Nephron (organoid): ENCODE measurements around the gene CDKL1.

ENCODE experiments used
- H3K27ac Mint-ChIP-seq, 3 experiments: 2 replicates each; pipeline ENCODE4 v1.8.0; 2020; ENCODE audit warnings: mixed read lengths in 3 of 3, mild to moderate bottlenecking in 2 of 3, moderate library complexity in 1 of 3
- H3K27me3 Mint-ChIP-seq: 2 replicates; pipeline ENCODE4 v1.8.0; 2021; ENCODE audit warnings: low read depth, mild to moderate bottlenecking, moderate library complexity, mixed read lengths
- H3K36me3 Mint-ChIP-seq: 2 replicates; pipeline ENCODE4 v1.8.0; 2020; ENCODE audit warnings: low read depth, mixed read lengths
- H3K4me1 Mint-ChIP-seq: 2 replicates; pipeline ENCODE4 v1.8.0; 2020; ENCODE audit warnings: mixed read lengths
- H3K4me3 Mint-ChIP-seq, 3 experiments: 2 replicates each; pipeline ENCODE4 v1.8.0; 2020; ENCODE audit warnings: mild to moderate bottlenecking in 3 of 3, mixed read lengths in 3 of 3, moderate library complexity in 2 of 3
- H3K9me3 Mint-ChIP-seq: 2 replicates; pipeline ENCODE4 v1.8.0; 2020; ENCODE audit warnings: mixed read lengths
- TF ChIP-seq, protein P1 (sequence below), 3 experiments: fragments of 200-600 bp; sonication (generic); IDR thresholded peaks; one replicate each; pipeline ENCODE4 v1.5.0; 2021; ENCODE audit warnings: antibody characterized with exemption in 3 of 3; ENCODE audit not compliant: unreplicated experiment in 3 of 3

CDKL1 gene

GRCh38 chr14:50344876-50345563 lies 51.7 kb downstream of the CDKL1 start:
- Mint-ChIP-seq H3K27me3 (no peaks in the 10 kb centered on the region), H3K9me3 (no peaks in the 10 kb centered on the region), H3K27ac (peak overlapping the region; percentile 62 to 87 (median 70)), H3K4me1 (peaks cover 53% of the 10 kb centered on the region), H3K36me3 (no peaks in the 10 kb centered on the region), H3K4me3 (peak overlapping the region in 1 of 3 experiments; percentile 35)
- TF ChIP-seq, protein P1, sequence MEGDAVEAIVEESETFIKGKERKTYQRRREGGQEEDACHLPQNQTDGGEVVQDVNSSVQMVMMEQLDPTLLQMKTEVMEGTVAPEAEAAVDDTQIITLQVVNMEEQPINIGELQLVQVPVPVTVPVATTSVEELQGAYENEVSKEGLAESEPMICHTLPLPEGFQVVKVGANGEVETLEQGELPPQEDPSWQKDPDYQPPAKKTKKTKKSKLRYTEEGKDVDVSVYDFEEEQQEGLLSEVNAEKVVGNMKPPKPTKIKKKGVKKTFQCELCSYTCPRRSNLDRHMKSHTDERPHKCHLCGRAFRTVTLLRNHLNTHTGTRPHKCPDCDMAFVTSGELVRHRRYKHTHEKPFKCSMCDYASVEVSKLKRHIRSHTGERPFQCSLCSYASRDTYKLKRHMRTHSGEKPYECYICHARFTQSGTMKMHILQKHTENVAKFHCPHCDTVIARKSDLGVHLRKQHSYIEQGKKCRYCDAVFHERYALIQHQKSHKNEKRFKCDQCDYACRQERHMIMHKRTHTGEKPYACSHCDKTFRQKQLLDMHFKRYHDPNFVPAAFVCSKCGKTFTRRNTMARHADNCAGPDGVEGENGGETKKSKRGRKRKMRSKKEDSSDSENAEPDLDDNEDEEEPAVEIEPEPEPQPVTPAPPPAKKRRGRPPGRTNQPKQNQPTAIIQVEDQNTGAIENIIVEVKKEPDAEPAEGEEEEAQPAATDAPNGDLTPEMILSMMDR (IDR thresholded peaks at IDR 0.05; ENCODE audit: unreplicated experiment in 3 of 3), result no peak

DNA sequence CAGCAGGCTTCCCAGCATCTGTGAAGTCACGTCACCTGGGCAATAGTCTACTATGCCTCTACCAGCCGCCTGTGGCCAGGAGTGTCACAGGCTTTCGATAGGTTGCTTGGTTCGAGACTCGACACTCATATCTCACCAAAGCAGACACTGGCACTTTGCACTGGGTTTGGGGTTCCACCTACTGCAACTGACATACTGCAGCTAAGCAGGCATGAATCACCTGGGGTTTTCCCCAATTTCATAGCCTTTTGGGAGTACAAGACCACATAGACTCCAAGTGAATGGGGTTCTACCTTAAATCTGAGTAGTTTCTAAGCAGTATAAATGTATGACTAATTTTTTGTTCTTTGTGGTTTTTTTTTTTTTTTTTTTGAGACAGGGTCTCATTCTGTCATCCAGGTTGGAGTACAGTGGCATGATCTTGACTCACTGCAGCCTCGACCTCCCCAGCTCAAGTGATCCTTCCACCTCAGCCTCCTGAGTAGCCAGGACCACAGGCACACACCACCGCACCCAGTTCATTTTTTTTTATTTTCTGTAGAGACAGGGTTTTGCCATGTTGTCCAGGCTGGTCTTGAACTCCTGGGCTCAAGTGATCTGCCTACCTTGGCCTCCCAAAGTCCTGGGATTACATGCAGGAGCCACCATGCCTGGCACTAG lies 52.4 kb downstream of the CDKL1 start:
- H3K9me3 Mint-ChIP-seq, result no peaks in the 10 kb centered on the region
- H3K27me3 Mint-ChIP-seq, result no peaks in the 10 kb centered on the region
- peak overlapping the region; percentile 62 to 87 (median 70) for H3K27ac Mint-ChIP-seq
- peaks cover 53% of the 10 kb centered on the region for H3K4me1 Mint-ChIP-seq
- H3K36me3 Mint-ChIP-seq, result no peaks in the 10 kb centered on the region
- no peak overlapping the region for H3K4me3 Mint-ChIP-seq
- TF ChIP-seq, protein P1 (IDR thresholded peaks at IDR 0.05; ENCODE audit: unreplicated experiment in 3 of 3), result no peak

GRCh38 chr14:50343434-50343833 lies 53.2 kb downstream of the CDKL1 start:
- no peaks in the 10 kb centered on the region for H3K36me3 Mint-ChIP-seq
- no peaks in the 10 kb centered on the region for H3K9me3 Mint-ChIP-seq
- TF ChIP-seq, protein P1 (IDR thresholded peaks at IDR 0.05; ENCODE audit: unreplicated experiment in 3 of 3), result no peak
- peaks cover 53% of the 10 kb centered on the region for H3K4me1 Mint-ChIP-seq
- H3K4me3 Mint-ChIP-seq, result peak overlapping the region in 1 of 3 experiments; percentile 43
- no peaks in the 10 kb centered on the region for H3K27me3 Mint-ChIP-seq
- H3K27ac Mint-ChIP-seq, result peak overlapping the region in 2 of 3 experiments; percentile 46 to 87

- Mint-ChIP-seq H3K4me1 (peaks cover 48% of the 10 kb centered on the region), H3K27ac (peak overlapping the region in 2 of 3 experiments; percentile 83 to 87), H3K9me3 (no peaks in the 10 kb centered on the region), H3K27me3 (no peaks in the 10 kb centered on the region), H3K36me3 (no peaks in the 10 kb centered on the region), H3K4me3 (peak overlapping the region in 1 of 3 experiments; percentile 64)
- TF ChIP-seq, protein P1 (IDR thresholded peaks at IDR 0.05; ENCODE audit: unreplicated experiment in 3 of 3), result peak in 1 of 3 experiments; percentile 21
Observed at GRCh38 chr14:50342221-50343078, 54.2 kb downstream of the CDKL1 start.

DNA sequence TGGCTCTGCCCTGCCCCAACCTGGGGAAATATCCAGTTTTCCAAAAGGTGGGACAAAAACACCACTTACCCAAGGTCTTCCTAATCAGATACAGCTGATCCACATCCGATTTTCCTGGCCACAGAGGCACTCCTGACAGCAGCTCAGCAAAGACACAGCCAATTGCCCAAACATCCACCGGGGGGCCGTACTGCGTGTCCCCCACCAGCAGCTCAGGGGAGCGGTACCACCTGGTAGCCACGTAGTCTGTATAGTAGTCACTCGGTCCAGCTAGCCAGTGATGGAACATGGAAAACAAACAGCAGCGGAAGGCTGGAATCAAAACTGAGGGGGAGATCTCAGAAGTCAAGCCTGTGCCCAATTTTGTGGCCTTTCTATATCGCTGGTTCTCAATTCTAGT lies 55.7 kb downstream of the CDKL1 start:
- H3K4me3 Mint-ChIP-seq, result no peak overlapping the region
- no peaks in the 10 kb centered on the region for H3K36me3 Mint-ChIP-seq
- H3K4me1 Mint-ChIP-seq, result peaks cover 46% of the 10 kb centered on the region
- no peaks in the 10 kb centered on the region for H3K27me3 Mint-ChIP-seq
- TF ChIP-seq, protein P1 (IDR thresholded peaks at IDR 0.05; ENCODE audit: unreplicated experiment in 3 of 3), result no peak
- H3K27ac Mint-ChIP-seq, result peak overlapping the region in 2 of 3 experiments; percentile 18 to 31
- H3K9me3 Mint-ChIP-seq, result no peaks in the 10 kb centered on the region
